Caco-2 (cell line): ENCODE data around the gene HOXC9. TPM values are rescaled to one million over a fixed set of nuclear protein-coding genes. Genes with fewer than 3 reads are reported as not detected.

Source experiments
- BruUV-seq: library from RNA; stranded (reverse); fragments of 400-500 nt; replicated peaks from 2 replicates; lab custom pipeline; 2021; lab: Mats Ljungman, UMichigan
- CTCF ChIA-PET: fragments of 300-600 bp; sonication (Branson Sonifier 250); formaldehyde crosslinking; loops from one replicate; lab custom pipeline; 2022; ENCODE audit warnings: antibody characterized with exemption; lab: Charles Lee
- POLR2A ChIA-PET: fragments of 300-600 bp; sonication (Branson Sonifier 250); formaldehyde crosslinking; loops from one replicate; lab custom pipeline; 2022; ENCODE audit warnings: antibody characterized with exemption; lab: Charles Lee
- DNase-seq, 2 experiments: peaks; one replicate each; pipeline versions ENCODE4 v3.0.0 to v3.0.0-alpha.2; 2020 to 2022
- H3K27me3 ChIP-seq: replicated peaks from 2 replicates; pipeline ENCODE4 v1.6.0; 2011; ENCODE audit warnings: low read length; ENCODE audit not compliant: control insufficient read depth, insufficient read depth
- H3K36me3 ChIP-seq: 2 replicates; pipeline ENCODE4 v1.5.1; 2011; ENCODE audit warnings: low read length; ENCODE audit not compliant: control insufficient read depth, insufficient read depth
- H3K4me1 ChIP-seq: fragments of 250-450 bp; sonication (Bioruptor Pico); 2 replicates; pipeline ENCODE4 v1.5.1; 2020; ENCODE audit warnings: mild to moderate bottlenecking
- H3K4me3 ChIP-seq: 2 replicates; pipeline ENCODE4 v1.5.1; 2011; ENCODE audit warnings: low read depth, mild to moderate bottlenecking, control low read depth, low read length
- H3K9me3 ChIP-seq: fragments of 250-450 bp; sonication (Bioruptor Pico); 2 replicates; pipeline ENCODE4 v1.5.1; 2020; ENCODE audit warnings: mild to moderate bottlenecking, moderate library complexity
- H3K27ac Mint-ChIP-seq: one replicate; pipeline ENCODE4 v1.8.0; 2022; ENCODE audit warnings: mixed read lengths; ENCODE audit not compliant: unreplicated experiment
- H3K27me3 Mint-ChIP-seq: one replicate; pipeline ENCODE4 v1.8.0; 2022; ENCODE audit warnings: mixed read lengths; ENCODE audit not compliant: insufficient read depth, unreplicated experiment
- H3K36me3 Mint-ChIP-seq: one replicate; pipeline ENCODE4 v1.8.0; 2022; ENCODE audit warnings: mild to moderate bottlenecking, mixed read lengths; ENCODE audit not compliant: insufficient read depth, unreplicated experiment
- H3K4me1 Mint-ChIP-seq: one replicate; pipeline ENCODE4 v1.8.0; 2022; ENCODE audit warnings: low read depth, mixed read lengths; ENCODE audit not compliant: unreplicated experiment
- H3K4me3 Mint-ChIP-seq: one replicate; pipeline ENCODE4 v1.8.0; 2022; ENCODE audit warnings: mild to moderate bottlenecking, moderate library complexity, mixed read lengths; ENCODE audit not compliant: unreplicated experiment
- H3K9me3 Mint-ChIP-seq: one replicate; pipeline ENCODE4 v1.8.0; 2022; ENCODE audit warnings: mixed read lengths; ENCODE audit not compliant: unreplicated experiment
- CTCF ChIP-seq, 2 experiments: fragments of 200-600 bp in 1 of 2; IDR thresholded peaks; 1 replicate in 1 of 2; 2 replicates in 1 of 2; pipeline versions ENCODE4 v1.5.1 to v1.8.0; 2011 to 2022; ENCODE audit warnings: antibody characterized with exemption in 1 of 2, control low read depth in 1 of 2, inconsistent platforms in 1 of 2, low read depth in 1 of 2, low read length in 1 of 2, mild to moderate bottlenecking in 1 of 2, moderate library complexity in 1 of 2; ENCODE audit not compliant: insufficient read depth in 1 of 2, severe bottlenecking in 1 of 2, unreplicated experiment in 1 of 2
- intact Hi-C: fragments of 100-400 bp; cut with micrococcal nuclease; formaldehyde crosslinking; loops from one replicate; pipeline ENCODE4 v1.10.0; 2022; ENCODE audit not compliant: unreplicated experiment
- total RNA-seq: library from RNA; stranded (reverse); gene quantifications from 2 replicates; pipeline ENCODE4 v1.2.3, GENCODE V29; 2022

Gene HOXC9
- total RNA-seq, 1 experiment from 2014 or later = 2.9 TPM

- peak in 1 of 2 experiments; percentile 54 for DNase-seq
- BruUV-seq = no TSS peak
- Mint-ChIP-seq H3K27ac (no peak overlapping the region), H3K9me3 (no peaks in the 10 kb centered on the region), H3K4me1 (peaks cover 28% of the 10 kb centered on the region), H3K4me3 (peak overlapping the region; percentile 68), H3K27me3 (no peaks in the 10 kb centered on the region), H3K36me3 (peaks cover 18% of the 10 kb centered on the region)
- peak; percentile 23 to 45 for TF ChIP-seq CTCF (IDR thresholded peaks at IDR 0.05; ENCODE audit: insufficient read depth in 1 of 2, low read depth in 1 of 2, low read length in 1 of 2, severe bottlenecking in 1 of 2, unreplicated experiment in 1 of 2)
- Histone ChIP-seq H3K4me3 (no peak overlapping the region), H3K4me1 (peaks cover 32% of the 10 kb centered on the region), H3K36me3 (no peaks in the 10 kb centered on the region), H3K9me3 (no peaks in the 10 kb centered on the region), H3K27me3 (no peaks in the 10 kb centered on the region)
- intact Hi-C loops = loop anchor here (2.0 kb wide), 1 partner anchor 223 kb away; no protein-coding TSS in a partner anchor
- CTCF ChIA-PET = interaction anchor here (1.3 to 1.9 kb wide), 3 partner anchors 16 to 212 kb away, joined by 4 to 8 read pairs (median 4); no protein-coding TSS in a partner anchor
- POLR2A ChIA-PET = interaction anchor here (0.6 kb wide), 1 partner anchor 17 kb away, joined by 7 read pairs; no protein-coding TSS in a partner anchor
Observed at GRCh38 chr12:53989227-53990113, 10.5 kb upstream of the HOXC9 start.

- BruUV-seq = no TSS peak
- H3K9me3 ChIP-seq = no peaks in the 10 kb centered on the region
- Mint-ChIP-seq H3K27me3 (no peaks in the 10 kb centered on the region), H3K4me3 (peak overlapping the region; percentile 68), H3K9me3 (no peaks in the 10 kb centered on the region), H3K27ac (no peak overlapping the region), H3K36me3 (peaks cover 14% of the 10 kb centered on the region), H3K4me1 (peaks cover 28% of the 10 kb centered on the region)
- intact Hi-C loops = no loop called here
- ChIA-PET CTCF (interaction anchor here (1.0 kb wide), 2 partner anchors 15 to 217 kb away, joined by 4 read pairs; no protein-coding TSS in a partner anchor), POLR2A (interaction anchor here (0.6 kb wide), 1 partner anchor 201 kb away, joined by 5 read pairs; no protein-coding TSS in a partner anchor)
- no peaks in the 10 kb centered on the region for H3K27me3 ChIP-seq
- DNase-seq = no peak
- no peaks in the 10 kb centered on the region for H3K36me3 ChIP-seq
- peaks cover 28% of the 10 kb centered on the region for H3K4me1 ChIP-seq
- no peak for TF ChIP-seq CTCF (IDR thresholded peaks at IDR 0.05; ENCODE audit: insufficient read depth in 1 of 2, low read depth in 1 of 2, low read length in 1 of 2, severe bottlenecking in 1 of 2, unreplicated experiment in 1 of 2)
- peak overlapping the region; percentile 24 for H3K4me3 ChIP-seq
Observed at GRCh38 chr12:53990311-53991076, 9.5 kb upstream of the HOXC9 start.

GRCh38 chr12:53991077-53991460 is 8.9 kb upstream of the HOXC9 start:
- CTCF ChIA-PET = interaction anchor here (1.0 kb wide), 2 partner anchors 15 to 217 kb away, joined by 4 read pairs; no protein-coding TSS in a partner anchor
- Histone ChIP-seq H3K27me3 (no peaks in the 10 kb centered on the region), H3K4me1 (peaks cover 23% of the 10 kb centered on the region), H3K36me3 (no peaks in the 10 kb centered on the region), H3K4me3 (peak overlapping the region; percentile 24), H3K9me3 (no peaks in the 10 kb centered on the region)
- H3K27ac Mint-ChIP-seq = no peak overlapping the region
- BruUV-seq = no TSS peak
- TF ChIP-seq CTCF (IDR thresholded peaks at IDR 0.05; ENCODE audit: insufficient read depth in 1 of 2, low read depth in 1 of 2, low read length in 1 of 2, severe bottlenecking in 1 of 2, unreplicated experiment in 1 of 2) = no peak
- H3K9me3 Mint-ChIP-seq = no peaks in the 10 kb centered on the region
- DNase-seq = no peak
- H3K27me3 Mint-ChIP-seq = no peaks in the 10 kb centered on the region
- intact Hi-C loops = no loop called here
- H3K4me3 Mint-ChIP-seq = peak overlapping the region; percentile 68
- H3K4me1 Mint-ChIP-seq = peaks cover 28% of the 10 kb centered on the region
- H3K36me3 Mint-ChIP-seq = peaks cover 14% of the 10 kb centered on the region
- POLR2A ChIA-PET = no interaction called here
